ENCODE results near the gene FCHO1. TPM values are rescaled to one million over a fixed set of nuclear protein-coding genes. Genes with fewer than 3 reads are reported as not detected.

Gene FCHO1
- total and polyA plus RNA-seq, 2 experiments from 2014 or later = 18.5 to 42.3 TPM

DNA sequence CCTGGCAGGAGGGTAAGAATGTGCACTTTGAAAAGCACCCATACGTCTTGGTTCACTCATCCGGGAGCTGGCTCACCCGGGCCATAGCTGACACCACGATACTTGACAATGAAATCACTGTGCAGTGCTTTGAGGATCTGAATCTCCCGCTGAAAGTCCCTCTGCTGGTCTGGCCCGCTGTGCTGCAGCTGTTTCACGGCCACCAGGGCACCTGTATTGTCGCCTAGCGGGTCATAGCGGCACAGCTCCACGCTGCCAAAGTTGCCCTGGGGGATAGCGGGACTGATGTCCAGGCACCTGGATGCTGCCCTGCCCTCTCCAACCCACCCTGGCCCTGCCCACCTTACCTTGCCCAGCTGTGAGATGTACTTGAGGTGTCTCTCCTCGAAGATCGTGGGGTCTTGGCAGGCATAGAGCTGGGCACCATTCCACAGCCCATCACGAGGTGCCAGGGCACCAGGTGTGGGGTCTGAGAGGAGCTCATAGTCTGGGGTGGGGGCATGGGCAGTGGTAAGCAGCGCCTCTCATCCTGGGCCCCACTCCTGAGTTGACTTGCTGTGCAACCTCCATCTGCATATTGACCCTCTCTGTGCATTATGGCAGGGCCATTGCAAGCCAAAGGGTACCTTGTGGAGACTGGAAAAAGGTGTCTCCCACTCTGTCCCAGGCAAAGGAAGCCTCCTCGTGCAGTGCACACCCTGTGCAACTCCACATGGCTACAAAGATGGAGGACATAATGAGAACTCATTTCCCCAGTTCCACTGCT, 81.3 kb downstream of the FCHO1 start:
- peaks cover 16% of the 10 kb centered on the region for H3K27me3 Mint-ChIP-seq (ENCODE audit: insufficient read depth, low read depth, poor library complexity)
- no peak overlapping the region for H3K27ac Mint-ChIP-seq
- Histone ChIP-seq H4K20me1 (replicated peaks; ENCODE audit: insufficient read depth) (no peaks in the 10 kb centered on the region), H3K4me3 (no peak overlapping the region), H3K4me2 (no peak overlapping the region), H3K36me3 (ENCODE audit: insufficient read depth) (no peaks in the 10 kb centered on the region), H3K79me2 (replicated peaks; ENCODE audit: insufficient read depth) (no peaks in the 10 kb centered on the region), H3K27me3 (ENCODE audit: insufficient read depth) (0 out of 2 replicates have a peak, but pooled peaks cover 6% of the 10 kb centered on the region), H3K9me2 (ENCODE audit: insufficient read depth) (no peaks in the 10 kb centered on the region), H2AFZ (no peak overlapping the region), H3F3A (replicated peaks; ENCODE audit: low read depth) (peaks cover 9% of the 10 kb centered on the region), H3K27ac (ENCODE audit: low read depth) (no peak overlapping the region), H3K4me1 (ENCODE audit: insufficient read depth) (peaks cover 10% of the 10 kb centered on the region; the same call in 1 of the 2 replicates)
- H3K36me3 Mint-ChIP-seq (ENCODE audit: low read depth) = no peaks in the 10 kb centered on the region; the same call in 2 of the 3 replicates
- no peak for TF ChIP-seq NANOG (IDR thresholded peaks at IDR 0.05; ENCODE audit: borderline replicate concordance)
- TF ChIP-seq STAT1 (IDR thresholded peaks at IDR 0.05; ENCODE audit: unreplicated experiment) = no peak
- TF ChIP-seq, protein P1, sequence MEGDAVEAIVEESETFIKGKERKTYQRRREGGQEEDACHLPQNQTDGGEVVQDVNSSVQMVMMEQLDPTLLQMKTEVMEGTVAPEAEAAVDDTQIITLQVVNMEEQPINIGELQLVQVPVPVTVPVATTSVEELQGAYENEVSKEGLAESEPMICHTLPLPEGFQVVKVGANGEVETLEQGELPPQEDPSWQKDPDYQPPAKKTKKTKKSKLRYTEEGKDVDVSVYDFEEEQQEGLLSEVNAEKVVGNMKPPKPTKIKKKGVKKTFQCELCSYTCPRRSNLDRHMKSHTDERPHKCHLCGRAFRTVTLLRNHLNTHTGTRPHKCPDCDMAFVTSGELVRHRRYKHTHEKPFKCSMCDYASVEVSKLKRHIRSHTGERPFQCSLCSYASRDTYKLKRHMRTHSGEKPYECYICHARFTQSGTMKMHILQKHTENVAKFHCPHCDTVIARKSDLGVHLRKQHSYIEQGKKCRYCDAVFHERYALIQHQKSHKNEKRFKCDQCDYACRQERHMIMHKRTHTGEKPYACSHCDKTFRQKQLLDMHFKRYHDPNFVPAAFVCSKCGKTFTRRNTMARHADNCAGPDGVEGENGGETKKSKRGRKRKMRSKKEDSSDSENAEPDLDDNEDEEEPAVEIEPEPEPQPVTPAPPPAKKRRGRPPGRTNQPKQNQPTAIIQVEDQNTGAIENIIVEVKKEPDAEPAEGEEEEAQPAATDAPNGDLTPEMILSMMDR (conservative IDR thresholded peaks at IDR 0.05; ENCODE audit: low read depth in 2 of 2) = no peak
- TF ChIP-seq, protein P2, sequence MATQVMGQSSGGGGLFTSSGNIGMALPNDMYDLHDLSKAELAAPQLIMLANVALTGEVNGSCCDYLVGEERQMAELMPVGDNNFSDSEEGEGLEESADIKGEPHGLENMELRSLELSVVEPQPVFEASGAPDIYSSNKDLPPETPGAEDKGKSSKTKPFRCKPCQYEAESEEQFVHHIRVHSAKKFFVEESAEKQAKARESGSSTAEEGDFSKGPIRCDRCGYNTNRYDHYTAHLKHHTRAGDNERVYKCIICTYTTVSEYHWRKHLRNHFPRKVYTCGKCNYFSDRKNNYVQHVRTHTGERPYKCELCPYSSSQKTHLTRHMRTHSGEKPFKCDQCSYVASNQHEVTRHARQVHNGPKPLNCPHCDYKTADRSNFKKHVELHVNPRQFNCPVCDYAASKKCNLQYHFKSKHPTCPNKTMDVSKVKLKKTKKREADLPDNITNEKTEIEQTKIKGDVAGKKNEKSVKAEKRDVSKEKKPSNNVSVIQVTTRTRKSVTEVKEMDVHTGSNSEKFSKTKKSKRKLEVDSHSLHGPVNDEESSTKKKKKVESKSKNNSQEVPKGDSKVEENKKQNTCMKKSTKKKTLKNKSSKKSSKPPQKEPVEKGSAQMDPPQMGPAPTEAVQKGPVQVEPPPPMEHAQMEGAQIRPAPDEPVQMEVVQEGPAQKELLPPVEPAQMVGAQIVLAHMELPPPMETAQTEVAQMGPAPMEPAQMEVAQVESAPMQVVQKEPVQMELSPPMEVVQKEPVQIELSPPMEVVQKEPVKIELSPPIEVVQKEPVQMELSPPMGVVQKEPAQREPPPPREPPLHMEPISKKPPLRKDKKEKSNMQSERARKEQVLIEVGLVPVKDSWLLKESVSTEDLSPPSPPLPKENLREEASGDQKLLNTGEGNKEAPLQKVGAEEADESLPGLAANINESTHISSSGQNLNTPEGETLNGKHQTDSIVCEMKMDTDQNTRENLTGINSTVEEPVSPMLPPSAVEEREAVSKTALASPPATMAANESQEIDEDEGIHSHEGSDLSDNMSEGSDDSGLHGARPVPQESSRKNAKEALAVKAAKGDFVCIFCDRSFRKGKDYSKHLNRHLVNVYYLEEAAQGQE (IDR thresholded peaks at IDR 0.05; ENCODE audit: unreplicated experiment) = no peak
- TF ChIP-seq, protein P3, sequence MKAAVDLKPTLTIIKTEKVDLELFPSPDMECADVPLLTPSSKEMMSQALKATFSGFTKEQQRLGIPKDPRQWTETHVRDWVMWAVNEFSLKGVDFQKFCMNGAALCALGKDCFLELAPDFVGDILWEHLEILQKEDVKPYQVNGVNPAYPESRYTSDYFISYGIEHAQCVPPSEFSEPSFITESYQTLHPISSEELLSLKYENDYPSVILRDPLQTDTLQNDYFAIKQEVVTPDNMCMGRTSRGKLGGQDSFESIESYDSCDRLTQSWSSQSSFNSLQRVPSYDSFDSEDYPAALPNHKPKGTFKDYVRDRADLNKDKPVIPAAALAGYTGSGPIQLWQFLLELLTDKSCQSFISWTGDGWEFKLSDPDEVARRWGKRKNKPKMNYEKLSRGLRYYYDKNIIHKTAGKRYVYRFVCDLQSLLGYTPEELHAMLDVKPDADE (IDR thresholded peaks at IDR 0.05) = no peak
- no peak for TF ChIP-seq JUNB (IDR thresholded peaks at IDR 0.05; ENCODE audit: unreplicated experiment)
- TF ChIP-seq, protein P4, sequence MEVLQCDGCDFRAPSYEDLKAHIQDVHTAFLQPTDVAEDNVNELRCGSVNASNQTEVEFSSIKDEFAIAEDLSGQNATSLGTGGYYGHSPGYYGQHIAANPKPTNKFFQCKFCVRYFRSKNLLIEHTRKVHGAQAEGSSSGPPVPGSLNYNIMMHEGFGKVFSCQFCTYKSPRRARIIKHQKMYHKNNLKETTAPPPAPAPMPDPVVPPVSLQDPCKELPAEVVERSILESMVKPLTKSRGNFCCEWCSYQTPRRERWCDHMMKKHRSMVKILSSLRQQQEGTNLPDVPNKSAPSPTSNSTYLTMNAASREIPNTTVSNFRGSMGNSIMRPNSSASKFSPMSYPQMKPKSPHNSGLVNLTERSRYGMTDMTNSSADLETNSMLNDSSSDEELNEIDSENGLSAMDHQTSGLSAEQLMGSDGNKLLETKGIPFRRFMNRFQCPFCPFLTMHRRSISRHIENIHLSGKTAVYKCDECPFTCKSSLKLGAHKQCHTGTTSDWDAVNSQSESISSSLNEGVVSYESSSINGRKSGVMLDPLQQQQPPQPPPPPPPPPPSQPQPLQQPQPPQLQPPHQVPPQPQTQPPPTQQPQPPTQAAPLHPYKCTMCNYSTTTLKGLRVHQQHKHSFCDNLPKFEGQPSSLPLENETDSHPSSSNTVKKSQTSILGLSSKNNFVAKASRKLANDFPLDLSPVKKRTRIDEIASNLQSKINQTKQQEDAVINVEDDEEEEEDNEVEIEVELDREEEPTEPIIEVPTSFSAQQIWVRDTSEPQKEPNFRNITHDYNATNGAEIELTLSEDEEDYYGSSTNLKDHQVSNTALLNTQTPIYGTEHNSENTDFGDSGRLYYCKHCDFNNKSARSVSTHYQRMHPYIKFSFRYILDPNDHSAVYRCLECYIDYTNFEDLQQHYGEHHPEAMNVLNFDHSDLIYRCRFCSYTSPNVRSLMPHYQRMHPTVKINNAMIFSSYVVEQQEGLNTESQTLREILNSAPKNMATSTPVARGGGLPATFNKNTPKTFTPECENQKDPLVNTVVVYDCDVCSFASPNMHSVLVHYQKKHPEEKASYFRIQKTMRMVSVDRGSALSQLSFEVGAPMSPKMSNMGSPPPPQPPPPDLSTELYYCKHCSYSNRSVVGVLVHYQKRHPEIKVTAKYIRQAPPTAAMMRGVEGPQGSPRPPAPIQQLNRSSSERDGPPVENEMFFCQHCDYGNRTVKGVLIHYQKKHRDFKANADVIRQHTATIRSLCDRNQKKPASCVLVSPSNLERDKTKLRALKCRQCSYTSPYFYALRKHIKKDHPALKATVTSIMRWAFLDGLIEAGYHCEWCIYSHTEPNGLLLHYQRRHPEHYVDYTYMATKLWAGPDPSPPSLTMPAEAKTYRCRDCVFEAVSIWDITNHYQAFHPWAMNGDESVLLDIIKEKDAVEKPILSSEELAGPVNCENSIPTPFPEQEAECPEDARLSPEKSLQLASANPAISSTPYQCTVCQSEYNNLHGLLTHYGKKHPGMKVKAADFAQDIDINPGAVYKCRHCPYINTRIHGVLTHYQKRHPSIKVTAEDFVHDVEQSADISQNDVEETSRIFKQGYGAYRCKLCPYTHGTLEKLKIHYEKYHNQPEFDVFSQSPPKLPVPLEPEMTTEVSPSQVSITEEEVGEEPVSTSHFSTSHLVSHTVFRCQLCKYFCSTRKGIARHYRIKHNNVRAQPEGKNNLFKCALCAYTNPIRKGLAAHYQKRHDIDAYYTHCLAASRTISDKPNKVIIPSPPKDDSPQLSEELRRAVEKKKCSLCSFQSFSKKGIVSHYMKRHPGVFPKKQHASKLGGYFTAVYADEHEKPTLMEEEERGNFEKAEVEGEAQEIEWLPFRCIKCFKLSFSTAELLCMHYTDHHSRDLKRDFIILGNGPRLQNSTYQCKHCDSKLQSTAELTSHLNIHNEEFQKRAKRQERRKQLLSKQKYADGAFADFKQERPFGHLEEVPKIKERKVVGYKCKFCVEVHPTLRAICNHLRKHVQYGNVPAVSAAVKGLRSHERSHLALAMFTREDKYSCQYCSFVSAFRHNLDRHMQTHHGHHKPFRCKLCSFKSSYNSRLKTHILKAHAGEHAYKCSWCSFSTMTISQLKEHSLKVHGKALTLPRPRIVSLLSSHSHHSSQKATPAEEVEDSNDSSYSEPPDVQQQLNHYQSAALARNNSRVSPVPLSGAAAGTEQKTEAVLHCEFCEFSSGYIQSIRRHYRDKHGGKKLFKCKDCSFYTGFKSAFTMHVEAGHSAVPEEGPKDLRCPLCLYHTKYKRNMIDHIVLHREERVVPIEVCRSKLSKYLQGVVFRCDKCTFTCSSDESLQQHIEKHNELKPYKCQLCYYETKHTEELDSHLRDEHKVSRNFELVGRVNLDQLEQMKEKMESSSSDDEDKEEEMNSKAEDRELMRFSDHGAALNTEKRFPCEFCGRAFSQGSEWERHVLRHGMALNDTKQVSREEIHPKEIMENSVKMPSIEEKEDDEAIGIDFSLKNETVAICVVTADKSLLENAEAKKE (CRISPR knock-in tag; IDR thresholded peaks at IDR 0.05) = no peak
- no peak for TF ChIP-seq POLR2AphosphoS5 (IDR thresholded peaks at IDR 0.05; ENCODE audit: low read depth)
- TF ChIP-seq ZNF114 (CRISPR knock-in tag; IDR thresholded peaks at IDR 0.05) = no peak
- no peak for TF ChIP-seq EZH2phosphoT487 (IDR thresholded peaks at IDR 0.05; ENCODE audit: unreplicated experiment)
- TF ChIP-seq CREB1 (CRISPR knock-in tag; IDR thresholded peaks at IDR 0.05; ENCODE audit: low read depth) = no peak
- TF ChIP-seq EZH2 (IDR thresholded peaks at IDR 0.05; ENCODE audit: low read depth, unreplicated experiment) = no peak
- no peak for DNase-seq (ENCODE audit: low spot score)
- no peaks in the 10 kb centered on the region for H3K9me3 Mint-ChIP-seq
- peaks cover 18% of the 10 kb centered on the region for H3K4me1 Mint-ChIP-seq
- ATAC-seq = no peak
- no peak overlapping the region for H3K4me3 Mint-ChIP-seq

All from GM23338 (cell line).